Lower leg skin (tissue), 3 donors: Measurements from ENCODE around the gene PACS2.

Source experiments
- POLR2A ChIP-seq, 2 donors: fragments of 450-650 bp; IDR thresholded peaks; one replicate each; pipeline ENCODE4 v1.6.1; 2016 to 2017; ENCODE audit warnings: antibody characterized with exemption in 2 of 2, mild to moderate bottlenecking in 1 of 2, moderate library complexity in 1 of 2
- TF ChIP-seq, protein P1 (sequence below), 3 donors: fragments of 450-650 bp; IDR thresholded peaks; one replicate each; pipeline ENCODE4 v1.5.1; 2016; ENCODE audit warnings: antibody characterized with exemption in 3 of 3, mild to moderate bottlenecking in 3 of 3, moderate library complexity in 2 of 3

DNA sequence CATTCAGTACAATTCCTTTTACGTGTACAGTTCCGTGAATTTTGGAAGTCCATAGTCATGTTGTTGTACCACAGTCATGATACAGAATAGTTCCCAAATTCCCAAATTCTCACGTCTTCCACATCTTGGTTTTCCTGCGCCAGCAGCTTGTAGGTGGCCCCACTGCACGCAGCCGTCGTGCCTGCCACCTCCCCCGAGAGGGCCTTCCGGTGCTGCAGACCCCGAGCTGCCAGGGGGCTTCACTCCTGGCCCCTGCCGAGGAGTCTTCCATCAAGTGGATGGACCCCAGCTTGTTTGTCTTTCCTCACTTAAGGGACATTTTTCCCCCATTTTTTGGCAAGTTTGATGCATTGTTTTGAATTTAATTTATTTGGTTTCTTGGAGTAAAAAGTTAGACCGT lies 121.9 kb downstream of the PACS2 start:
- TF ChIP-seq, protein P1, sequence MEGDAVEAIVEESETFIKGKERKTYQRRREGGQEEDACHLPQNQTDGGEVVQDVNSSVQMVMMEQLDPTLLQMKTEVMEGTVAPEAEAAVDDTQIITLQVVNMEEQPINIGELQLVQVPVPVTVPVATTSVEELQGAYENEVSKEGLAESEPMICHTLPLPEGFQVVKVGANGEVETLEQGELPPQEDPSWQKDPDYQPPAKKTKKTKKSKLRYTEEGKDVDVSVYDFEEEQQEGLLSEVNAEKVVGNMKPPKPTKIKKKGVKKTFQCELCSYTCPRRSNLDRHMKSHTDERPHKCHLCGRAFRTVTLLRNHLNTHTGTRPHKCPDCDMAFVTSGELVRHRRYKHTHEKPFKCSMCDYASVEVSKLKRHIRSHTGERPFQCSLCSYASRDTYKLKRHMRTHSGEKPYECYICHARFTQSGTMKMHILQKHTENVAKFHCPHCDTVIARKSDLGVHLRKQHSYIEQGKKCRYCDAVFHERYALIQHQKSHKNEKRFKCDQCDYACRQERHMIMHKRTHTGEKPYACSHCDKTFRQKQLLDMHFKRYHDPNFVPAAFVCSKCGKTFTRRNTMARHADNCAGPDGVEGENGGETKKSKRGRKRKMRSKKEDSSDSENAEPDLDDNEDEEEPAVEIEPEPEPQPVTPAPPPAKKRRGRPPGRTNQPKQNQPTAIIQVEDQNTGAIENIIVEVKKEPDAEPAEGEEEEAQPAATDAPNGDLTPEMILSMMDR (IDR thresholded peaks at IDR 0.05): no peak
- no peak for TF ChIP-seq POLR2A (IDR thresholded peaks at IDR 0.05)
